GM21390 (cell line): ENCODE results near the gene LCN10.

Source experiments
- ATAC-seq: cut with Tn5 transposase; IDR thresholded peaks from one replicate; pipeline ENCODE4 v1.9.1; 2021; ENCODE audit not compliant: unreplicated experiment

Gene LCN10

DNA sequence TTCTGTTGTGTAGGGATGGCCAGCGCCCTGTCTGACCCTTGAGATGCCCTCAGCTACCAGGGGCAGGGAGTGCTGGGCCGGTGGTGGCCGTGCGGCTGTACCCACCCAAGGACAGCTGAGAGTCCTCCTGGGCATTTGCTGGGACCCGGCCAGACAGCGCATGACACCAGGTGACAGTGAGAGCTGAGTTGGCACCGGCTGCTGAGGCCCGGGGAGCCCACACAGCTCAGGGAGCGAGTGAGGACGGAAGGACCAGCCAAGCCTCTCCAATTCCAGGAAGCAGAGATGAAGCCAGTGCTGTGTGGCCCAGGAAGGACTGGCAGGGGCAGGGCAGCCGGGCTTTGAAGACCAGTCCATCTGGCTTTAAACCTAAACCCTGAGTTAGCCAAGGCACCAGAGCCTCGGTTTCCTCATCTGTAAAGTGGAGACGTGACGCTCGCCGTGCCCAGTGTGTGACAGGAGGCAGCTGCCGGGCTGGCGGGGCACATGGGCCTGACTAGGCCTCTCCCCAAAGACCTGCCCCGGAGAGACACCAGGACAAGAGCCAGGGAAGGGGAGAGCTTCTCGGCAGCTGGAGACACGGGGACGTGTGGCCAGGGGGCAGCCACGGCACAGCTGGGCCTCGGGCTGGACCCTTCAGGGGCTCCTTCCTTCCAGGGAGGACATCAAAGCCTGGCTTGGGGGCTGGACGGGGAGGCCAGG, 52.5 kb downstream of the LCN10 start:
- ATAC-seq: no peak

DNA sequence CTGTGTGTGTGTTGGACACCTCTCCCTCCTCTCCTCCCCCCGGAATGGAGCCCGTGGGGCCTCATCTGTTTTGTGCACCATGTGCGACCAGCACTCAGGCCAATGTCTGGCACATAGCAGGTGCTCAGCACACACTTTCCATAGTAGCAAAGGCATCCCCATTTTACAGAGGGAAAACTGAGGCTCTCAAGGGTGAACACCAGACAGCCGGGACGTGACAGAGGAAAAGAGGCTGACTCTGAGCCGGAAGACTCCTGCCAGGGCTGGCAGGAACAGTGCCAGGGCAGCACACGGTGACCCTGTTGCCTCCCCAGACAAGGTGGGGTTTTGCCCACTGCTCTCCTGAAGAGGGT, 53.7 kb downstream of the LCN10 start:
- ATAC-seq: no peak

DNA sequence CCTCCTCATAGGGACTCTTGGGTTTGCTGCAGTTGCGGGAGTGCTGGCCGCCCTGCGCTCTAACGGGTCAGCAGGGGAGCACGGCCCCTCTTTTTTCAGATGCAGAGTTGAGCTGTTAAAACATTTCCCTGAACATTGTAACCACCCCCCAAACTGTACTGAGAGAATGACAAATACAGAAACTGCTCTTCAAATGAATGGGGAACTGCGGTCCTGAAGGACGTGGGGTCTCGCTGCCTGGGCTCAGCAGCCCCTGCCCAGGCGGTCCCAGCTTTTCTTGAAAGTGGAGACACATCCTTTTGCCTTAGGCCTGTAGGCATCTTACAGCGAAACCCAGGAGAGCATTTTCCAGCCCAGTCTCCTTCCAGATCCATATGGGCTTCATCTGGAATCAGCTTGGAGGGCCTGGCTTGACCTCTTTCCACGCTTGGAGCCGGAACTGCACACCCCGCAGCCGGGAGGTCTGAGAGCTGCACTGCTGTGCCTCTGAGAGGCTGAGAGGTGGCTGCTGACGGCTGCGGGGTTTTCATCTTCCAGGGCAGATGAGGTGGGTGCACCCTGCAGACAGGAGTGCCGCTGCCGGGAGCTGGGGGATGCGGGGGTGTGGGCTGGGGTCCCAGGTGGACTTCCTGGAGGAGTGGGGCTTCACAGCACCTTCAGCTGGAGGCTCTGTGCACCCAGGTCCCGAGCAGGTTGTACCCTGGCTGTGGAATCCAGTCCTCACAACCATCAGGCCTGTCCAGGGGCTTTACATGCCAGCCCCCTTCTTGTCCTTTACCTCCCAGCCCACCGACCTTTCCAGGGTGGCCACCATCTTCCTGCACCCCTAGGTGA, 54.2 kb downstream of the LCN10 start:
- ATAC-seq: no peak
